ENCODE measurements around the gene NUCKS1. TPM values are rescaled to one million over a fixed set of nuclear protein-coding genes. Genes with fewer than 3 reads are reported as not detected.

Gene NUCKS1
- total RNA-seq, 1 experiment from 2014 or later: 205 TPM

DNA sequence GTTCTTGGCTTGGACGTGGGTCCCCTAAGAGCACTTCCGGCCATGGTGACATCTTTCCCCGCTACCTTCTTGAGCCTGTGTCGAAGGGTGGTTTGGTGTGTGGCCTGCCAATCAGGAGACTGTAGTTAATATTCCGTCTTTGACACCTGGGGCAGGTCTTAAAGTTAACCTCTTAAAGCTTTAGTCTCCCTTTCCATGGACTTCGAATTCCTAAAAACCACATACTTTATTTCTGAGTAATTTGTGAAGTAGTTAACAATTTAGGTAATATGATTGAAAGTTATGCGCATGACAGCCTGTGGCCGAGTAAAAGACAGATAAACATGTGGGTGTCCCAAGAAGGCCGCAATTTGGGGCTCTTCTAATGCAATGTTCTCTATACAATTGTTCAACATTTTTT lies 35.5 kb upstream of the NUCKS1 start:
- Mint-ChIP-seq H3K9me3 (ENCODE audit: unreplicated experiment) (no peaks in the 10 kb centered on the region), H3K27ac (ENCODE audit: unreplicated experiment) (no peak overlapping the region), H3K4me3 (ENCODE audit: unreplicated experiment) (no peak overlapping the region), H3K36me3 (ENCODE audit: insufficient read depth, unreplicated experiment) (no peaks in the 10 kb centered on the region), H3K4me1 (ENCODE audit: low read depth, unreplicated experiment) (no peaks in the 10 kb centered on the region), H3K27me3 (ENCODE audit: insufficient read depth, unreplicated experiment) (peaks cover 4% of the 10 kb centered on the region)
- intact Hi-C loops (cut with micrococcal nuclease; ENCODE audit: unreplicated experiment): no loop called here
- DNase-seq: no peak
- CTCF ChIA-PET: interaction anchor here (0.7 kb wide), 1 partner anchor 128 kb away, joined by 4 read pairs; no protein-coding TSS in a partner anchor
- POLR2A ChIA-PET: no interaction called here
- Histone ChIP-seq H3K27me3 (replicated peaks; ENCODE audit: control insufficient read depth, insufficient read depth, low read length) (no peaks in the 10 kb centered on the region), H3K36me3 (ENCODE audit: control insufficient read depth, insufficient read depth, low read length) (no peaks in the 10 kb centered on the region), H3K9me3 (no peaks in the 10 kb centered on the region), H3K4me3 (ENCODE audit: low read depth, low read length) (no peak overlapping the region), H3K4me1 (no peaks in the 10 kb centered on the region)
- TF ChIP-seq, protein P1, sequence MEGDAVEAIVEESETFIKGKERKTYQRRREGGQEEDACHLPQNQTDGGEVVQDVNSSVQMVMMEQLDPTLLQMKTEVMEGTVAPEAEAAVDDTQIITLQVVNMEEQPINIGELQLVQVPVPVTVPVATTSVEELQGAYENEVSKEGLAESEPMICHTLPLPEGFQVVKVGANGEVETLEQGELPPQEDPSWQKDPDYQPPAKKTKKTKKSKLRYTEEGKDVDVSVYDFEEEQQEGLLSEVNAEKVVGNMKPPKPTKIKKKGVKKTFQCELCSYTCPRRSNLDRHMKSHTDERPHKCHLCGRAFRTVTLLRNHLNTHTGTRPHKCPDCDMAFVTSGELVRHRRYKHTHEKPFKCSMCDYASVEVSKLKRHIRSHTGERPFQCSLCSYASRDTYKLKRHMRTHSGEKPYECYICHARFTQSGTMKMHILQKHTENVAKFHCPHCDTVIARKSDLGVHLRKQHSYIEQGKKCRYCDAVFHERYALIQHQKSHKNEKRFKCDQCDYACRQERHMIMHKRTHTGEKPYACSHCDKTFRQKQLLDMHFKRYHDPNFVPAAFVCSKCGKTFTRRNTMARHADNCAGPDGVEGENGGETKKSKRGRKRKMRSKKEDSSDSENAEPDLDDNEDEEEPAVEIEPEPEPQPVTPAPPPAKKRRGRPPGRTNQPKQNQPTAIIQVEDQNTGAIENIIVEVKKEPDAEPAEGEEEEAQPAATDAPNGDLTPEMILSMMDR (IDR thresholded peaks at IDR 0.05; ENCODE audit: insufficient read depth in 1 of 2, low read depth in 1 of 2, low read length in 1 of 2, severe bottlenecking in 1 of 2, unreplicated experiment in 1 of 2): no peak
- BruUV-seq (replicated peaks): no TSS peak

DNA sequence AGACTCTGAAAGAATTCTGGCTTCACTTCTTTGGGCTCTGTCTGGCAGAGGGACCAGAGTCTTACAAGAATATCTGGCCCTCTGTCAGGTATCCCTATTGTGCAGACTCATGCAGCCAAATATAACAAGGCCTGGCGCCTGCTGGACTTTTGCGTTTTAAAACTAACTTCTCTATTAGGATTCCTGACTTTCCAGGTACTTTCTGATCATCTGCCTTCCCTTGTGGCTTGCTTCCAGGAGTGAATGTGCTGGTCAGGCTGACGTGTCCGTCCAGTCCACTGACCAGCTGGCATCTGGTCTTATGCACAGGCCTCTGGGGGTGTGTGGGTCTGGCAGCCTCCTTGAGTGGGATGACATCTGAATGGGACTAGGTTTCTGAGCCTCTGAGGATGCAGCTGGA lies 33.9 kb upstream of the NUCKS1 start:
- no TSS peak for BruUV-seq (replicated peaks)
- H3K27me3 ChIP-seq (replicated peaks; ENCODE audit: control insufficient read depth, insufficient read depth, low read length): no peaks in the 10 kb centered on the region
- intact Hi-C loops (cut with micrococcal nuclease; ENCODE audit: unreplicated experiment): no loop called here
- no peak for DNase-seq
- H3K27ac Mint-ChIP-seq (ENCODE audit: unreplicated experiment): no peak overlapping the region
- TF ChIP-seq, protein P1 (IDR thresholded peaks at IDR 0.05; ENCODE audit: insufficient read depth in 1 of 2, low read depth in 1 of 2, low read length in 1 of 2, severe bottlenecking in 1 of 2, unreplicated experiment in 1 of 2): no peak
- H3K36me3 ChIP-seq (ENCODE audit: control insufficient read depth, insufficient read depth, low read length): no peaks in the 10 kb centered on the region
- no peaks in the 10 kb centered on the region for H3K4me1 Mint-ChIP-seq (ENCODE audit: low read depth, unreplicated experiment)
- no peaks in the 10 kb centered on the region for H3K9me3 Mint-ChIP-seq (ENCODE audit: unreplicated experiment)
- no peaks in the 10 kb centered on the region for H3K4me1 ChIP-seq
- no peaks in the 10 kb centered on the region for H3K9me3 ChIP-seq
- ChIA-PET POLR2A (no interaction called here), CTCF (no interaction called here)
- no peak overlapping the region for H3K4me3 ChIP-seq (ENCODE audit: low read depth, low read length)
- H3K27me3 Mint-ChIP-seq (ENCODE audit: insufficient read depth, unreplicated experiment): peaks cover 5% of the 10 kb centered on the region
- H3K36me3 Mint-ChIP-seq (ENCODE audit: insufficient read depth, unreplicated experiment): no peaks in the 10 kb centered on the region
- H3K4me3 Mint-ChIP-seq (ENCODE audit: unreplicated experiment): no peak overlapping the region

DNA sequence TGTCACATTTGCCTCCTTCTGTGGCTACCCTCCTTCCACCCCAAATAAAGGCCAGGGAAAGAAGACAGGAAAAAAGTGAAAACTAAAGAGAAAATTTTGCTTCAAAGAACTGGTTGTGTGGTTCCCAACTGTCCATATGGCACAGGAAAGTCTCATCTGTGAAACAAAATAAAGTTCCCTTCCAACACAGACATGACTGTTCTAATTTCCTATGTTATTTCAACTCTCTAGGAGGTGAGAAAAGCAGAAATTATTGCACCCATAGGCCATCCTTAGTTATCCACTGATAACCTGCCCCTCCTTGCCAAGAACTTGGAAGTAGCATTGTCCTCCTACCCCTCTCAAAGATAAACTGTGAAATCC lies 33.4 kb upstream of the NUCKS1 start:
- no TSS peak for BruUV-seq (replicated peaks)
- H3K4me3 Mint-ChIP-seq (ENCODE audit: unreplicated experiment): no peak overlapping the region

More for the DNA sequence above, 33.4 kb upstream of the NUCKS1 start:
- Mint-ChIP-seq H3K4me1 (ENCODE audit: low read depth, unreplicated experiment) (no peaks in the 10 kb centered on the region), H3K27me3 (ENCODE audit: insufficient read depth, unreplicated experiment) (peaks cover 5% of the 10 kb centered on the region), H3K27ac (ENCODE audit: unreplicated experiment) (no peak overlapping the region), H3K36me3 (ENCODE audit: insufficient read depth, unreplicated experiment) (no peaks in the 10 kb centered on the region), H3K9me3 (ENCODE audit: unreplicated experiment) (no peaks in the 10 kb centered on the region)
- Histone ChIP-seq H3K4me3 (ENCODE audit: low read depth, low read length) (no peak overlapping the region), H3K27me3 (replicated peaks; ENCODE audit: control insufficient read depth, insufficient read depth, low read length) (no peaks in the 10 kb centered on the region), H3K4me1 (no peaks in the 10 kb centered on the region), H3K9me3 (no peaks in the 10 kb centered on the region), H3K36me3 (ENCODE audit: control insufficient read depth, insufficient read depth, low read length) (no peaks in the 10 kb centered on the region)
- no peak for DNase-seq
- POLR2A ChIA-PET: no interaction called here
- TF ChIP-seq, protein P1 (IDR thresholded peaks at IDR 0.05; ENCODE audit: insufficient read depth in 1 of 2, low read depth in 1 of 2, low read length in 1 of 2, severe bottlenecking in 1 of 2, unreplicated experiment in 1 of 2): no peak
- intact Hi-C loops (cut with micrococcal nuclease; ENCODE audit: unreplicated experiment): no loop called here
- CTCF ChIA-PET: no interaction called here
